Dedifferentiated amniotic fluid mesenchymal stem cell (primary cell): Measurements from ENCODE around the gene DACT2.

Experiments
- DNase-seq: peaks from one replicate; pipeline ENCODE4 v3.0.0-alpha.2; 2016; ENCODE audit errors: extremely low spot score

DACT2 gene

GRCh38 chr6:168348186-168348585 lies 28.6 kb upstream of the DACT2 start:
- no peak for DNase-seq

DNA sequence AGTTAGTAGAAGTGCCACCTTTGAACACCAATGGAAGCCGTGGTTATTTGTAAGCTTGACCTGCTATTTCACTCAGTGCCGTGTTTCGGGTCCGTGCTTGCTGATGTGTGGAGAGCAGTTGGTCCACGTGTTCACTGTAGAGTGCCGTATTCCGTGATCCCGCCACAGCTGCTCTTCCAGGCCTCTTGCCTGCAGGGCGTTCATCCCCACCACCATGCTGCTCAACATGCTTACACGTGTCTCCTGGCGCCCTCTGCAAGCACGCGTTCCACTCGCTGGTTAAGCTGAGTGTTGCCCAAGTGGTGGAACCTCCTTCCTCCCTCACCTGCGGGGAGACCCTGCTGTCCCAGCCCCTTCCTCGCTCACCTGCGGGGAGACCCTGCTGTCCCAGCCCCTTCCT lies 28.0 kb upstream of the DACT2 start:
- no peak for DNase-seq

DNA sequence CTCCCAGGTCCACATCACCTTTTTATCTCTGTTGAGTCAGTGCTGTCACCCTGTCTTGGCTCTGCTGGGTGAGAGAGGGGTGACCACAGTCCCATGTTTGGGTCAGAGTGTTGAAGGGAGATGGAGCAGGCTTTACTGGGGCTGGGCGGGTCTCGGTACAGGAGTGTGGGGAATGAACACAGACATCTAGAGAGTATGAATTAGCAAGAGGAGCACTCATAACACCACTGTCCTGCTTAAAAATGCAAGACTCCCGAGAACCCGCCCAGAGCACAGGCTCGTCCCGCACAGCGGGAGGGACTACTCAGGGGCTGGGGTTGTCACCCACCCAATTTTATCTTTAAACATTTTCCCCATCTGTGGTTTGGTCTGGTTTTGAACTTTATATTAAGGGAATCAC lies 27.5 kb upstream of the DACT2 start:
- DNase-seq: no peak

DNA sequence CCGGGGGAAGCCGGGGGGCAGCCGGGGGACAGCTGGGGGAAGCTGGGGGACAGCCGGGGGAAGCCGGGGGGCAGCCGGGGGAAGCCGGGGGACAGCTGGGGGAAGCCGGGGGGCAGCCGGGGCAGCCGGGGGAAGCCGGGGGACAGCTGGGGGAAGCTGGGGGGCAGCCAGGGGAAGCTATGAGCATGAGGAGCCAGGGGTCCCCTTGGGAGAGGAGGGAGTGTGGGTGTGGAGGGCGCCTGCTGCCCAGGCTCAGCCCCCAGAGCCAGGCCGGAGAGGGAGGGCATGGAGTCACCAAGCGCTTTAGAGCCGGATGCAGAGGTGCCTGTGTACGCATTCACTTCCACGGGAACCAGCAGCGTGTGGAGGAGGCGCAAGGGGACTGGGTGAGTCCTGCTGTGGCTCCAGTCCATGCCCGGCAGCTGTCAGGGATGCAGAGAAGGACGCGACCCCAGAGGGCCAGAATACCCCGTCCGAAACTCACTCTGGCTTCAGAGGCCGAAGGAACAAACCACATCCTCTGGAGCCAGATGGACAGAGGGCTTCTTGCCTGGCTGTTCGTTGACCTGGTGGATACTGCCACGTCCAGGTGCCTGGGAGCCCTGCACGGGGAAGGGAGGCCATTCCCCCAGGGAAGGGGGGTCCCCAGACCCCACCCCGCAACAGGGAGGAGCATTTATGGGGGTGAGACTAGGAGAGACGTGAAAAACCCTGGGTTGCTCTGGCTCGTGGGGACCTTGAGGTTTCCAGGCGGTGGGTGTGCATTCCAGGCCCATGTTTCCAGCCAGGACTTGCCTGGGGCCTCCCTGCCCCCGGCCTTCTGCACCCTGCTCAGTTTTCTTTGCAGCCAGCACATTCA lies 26.5 kb upstream of the DACT2 start:
- DNase-seq: no peak

GRCh38 chr6:168345266-168345665 lies 25.7 kb upstream of the DACT2 start:
- no peak for DNase-seq

DNA sequence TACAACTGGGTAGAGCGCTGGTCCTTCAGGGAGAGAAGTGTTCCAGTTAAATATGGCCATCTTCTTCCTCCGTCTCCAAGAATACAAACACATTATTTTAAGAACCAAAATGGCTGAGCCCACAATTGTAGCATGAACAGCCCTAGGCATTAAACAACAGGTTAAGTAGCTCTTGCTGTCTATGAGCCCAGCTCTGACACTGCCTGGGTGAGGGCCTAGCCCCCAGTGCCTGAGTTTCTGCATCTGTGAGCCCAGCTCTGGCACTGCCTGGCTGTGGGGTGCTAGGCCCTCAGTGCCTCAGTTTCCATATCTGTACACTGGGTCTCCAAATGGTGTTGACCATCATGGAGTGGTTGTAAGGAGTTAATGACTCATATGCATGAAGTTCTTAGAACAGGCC lies 24.8 kb upstream of the DACT2 start:
- DNase-seq: no peak

DNA sequence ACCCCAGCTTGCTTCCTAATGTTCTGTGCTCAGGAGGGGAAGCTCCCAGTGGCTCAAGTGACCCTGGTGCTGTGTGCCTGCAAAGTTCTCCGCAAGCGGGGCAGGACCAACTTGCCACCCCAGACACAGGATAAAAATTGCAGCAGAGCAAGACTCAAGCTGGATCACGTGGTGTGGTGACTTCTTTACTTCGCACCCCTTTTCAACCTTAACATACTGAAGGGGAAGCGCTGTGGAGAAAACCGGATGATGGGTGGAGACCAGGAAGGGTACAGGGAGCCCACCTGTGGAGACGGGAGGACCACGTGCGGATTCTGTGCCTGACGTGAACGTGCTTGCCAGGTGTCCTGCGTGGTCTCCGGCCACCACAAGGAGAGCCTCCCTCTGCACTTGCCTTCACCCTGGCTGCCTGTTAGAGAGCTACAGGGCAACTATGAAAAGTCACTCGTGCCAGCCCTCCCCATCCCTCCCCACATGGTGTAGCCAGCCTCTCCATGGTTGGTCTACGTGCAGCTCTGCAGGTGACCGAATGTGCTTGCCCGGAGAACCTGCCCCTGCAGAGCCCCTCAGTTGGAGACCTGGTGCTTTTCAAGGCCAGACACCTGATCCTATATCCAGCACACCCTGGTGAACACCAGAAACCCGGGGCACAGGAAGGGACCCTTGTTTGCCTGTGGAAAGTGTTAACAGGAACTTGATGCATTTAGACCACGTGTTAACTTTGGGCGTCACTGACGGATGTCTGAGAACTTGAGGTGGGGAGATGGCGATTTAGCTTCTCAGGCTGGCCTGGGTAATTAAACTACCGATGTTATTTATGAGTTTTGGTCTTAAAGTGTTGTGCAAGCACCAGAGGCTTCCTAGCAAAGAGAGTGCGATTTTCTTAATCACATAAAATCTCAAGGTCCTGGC lies 23.9 kb upstream of the DACT2 start:
- no peak for DNase-seq

- no peak for DNase-seq
These were observed 23.1 kb upstream of the DACT2 start for GRCh38 chr6:168342636-168343035.

DNA sequence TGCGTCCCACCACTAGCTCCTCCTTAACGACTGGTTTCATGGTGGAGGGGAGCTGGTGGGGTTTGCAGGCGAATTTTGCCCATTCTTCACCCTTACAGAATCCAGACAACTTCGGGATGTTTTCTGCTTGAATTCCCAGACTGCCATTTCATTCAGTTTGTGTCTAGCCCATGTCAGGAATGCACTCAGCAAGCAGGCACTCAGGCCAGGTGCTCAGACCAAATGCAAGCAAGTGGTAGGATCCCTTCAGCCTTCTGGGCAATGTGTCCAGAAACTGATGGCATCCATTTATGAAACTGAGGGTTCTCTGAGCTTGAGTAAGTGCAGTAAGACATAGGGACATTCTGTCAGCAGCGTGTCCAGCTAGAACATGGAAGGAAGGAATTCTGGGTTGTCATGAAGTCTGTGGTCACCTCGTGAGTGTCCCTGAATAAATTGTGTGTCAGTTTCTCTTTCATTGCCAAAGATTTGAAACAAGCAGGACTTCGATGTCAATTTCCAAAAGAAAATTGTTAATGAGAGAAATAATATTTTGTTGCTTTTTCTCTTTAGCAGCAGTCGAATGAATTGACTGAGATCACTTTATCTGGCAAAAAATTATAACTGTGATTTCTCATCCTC lies 21.8 kb upstream of the DACT2 start:
- DNase-seq: no peak

DNA sequence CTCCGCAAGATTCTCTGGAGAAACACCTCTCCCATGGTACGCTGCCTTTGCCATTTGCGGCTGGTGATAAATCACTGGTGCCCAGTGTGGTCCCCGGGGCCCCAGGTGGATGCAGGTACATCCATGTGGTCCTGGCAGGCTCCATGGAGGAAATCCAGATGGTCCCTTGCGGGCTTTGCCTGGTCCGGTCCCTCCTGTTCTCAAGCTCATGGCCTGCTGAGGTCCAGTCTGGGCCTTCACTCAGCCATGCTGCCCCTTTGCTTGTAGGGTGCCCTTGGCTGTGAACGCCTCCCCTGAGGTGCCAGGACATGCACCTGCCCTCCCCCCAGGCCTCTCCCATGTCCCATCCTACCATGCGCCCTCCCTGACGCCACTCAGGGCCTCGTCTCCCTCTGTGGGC lies 21.2 kb upstream of the DACT2 start:
- no peak for DNase-seq

DNA sequence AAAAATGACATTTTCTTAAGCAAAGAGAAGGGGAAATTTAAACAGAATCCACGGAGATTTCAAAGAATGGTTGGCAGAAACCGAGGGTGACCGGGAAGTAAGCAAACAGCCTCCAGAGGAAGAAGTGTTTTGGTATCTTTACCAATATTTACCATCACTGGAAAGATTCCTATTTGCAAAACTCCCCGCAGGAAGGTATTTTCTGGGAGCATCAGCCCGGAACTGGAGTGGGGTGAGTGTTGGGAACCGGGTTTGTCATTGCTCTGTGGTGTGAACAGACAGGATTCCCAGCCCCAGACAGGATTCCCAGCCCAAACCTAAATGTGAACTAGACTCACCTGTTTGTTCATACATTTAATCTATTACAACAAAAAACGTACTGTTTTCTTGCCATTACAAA lies 19.2 kb upstream of the DACT2 start:
- DNase-seq: no peak

DNA sequence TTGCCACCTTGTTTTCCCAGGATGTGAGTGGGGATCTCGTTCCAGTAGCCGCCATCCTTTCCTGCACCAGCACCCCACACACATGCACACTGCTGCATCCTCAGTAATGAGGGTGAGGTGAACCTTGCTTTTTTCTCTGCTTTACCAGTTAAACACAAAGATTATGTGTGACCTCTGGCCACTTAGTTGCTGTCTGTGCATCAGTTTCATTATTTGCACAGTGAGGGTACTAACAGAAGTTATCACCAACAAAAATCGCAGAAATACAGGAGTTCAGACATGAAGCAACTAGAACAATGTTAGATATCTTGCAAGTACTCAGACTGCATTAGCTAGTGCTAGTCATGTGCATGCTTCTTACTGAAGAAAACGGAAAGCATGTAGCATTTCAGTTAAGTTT lies 17.4 kb upstream of the DACT2 start:
- no peak for DNase-seq

DNA sequence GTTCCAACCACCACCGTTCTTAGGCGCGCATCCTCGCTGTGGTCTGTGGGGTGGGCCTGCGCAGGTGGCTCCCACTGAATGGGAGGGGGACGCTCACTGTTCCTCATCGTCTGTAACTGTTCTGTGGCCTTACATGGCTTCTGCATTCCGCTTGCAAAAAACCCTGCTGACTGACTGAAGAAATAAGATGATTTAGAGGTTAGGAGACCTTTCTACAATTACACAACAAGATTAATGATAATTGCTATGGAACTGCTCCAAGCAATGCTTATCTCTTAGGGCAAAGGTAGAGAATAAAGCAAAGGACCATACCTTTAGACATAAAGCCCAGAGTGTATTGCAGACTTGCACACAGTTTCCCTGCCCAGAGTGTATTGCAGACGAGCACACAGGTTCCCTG lies 14.4 kb upstream of the DACT2 start:
- DNase-seq: no peak

DNA sequence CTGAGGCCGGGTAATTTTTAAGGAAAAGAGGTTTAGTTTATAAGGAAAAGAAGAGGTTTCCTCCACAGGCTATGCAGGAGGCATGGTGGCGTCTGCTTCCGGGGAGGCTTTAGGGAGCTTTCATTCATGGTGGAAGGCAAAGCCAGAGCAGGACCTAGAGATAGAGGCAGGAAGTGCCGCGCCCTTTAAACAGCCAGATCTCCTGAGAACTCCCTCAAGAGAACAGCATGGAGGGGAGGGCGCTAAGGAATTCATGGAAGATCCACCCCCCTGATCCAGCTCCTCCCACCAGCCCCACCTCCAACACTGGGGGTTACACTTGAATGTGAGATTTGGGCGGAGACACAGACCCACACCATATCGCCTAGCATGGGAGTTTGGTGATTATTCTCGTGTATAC lies 13.9 kb upstream of the DACT2 start:
- no peak for DNase-seq

- no peak for DNase-seq
These were observed 13.5 kb upstream of the DACT2 start for GRCh38 chr6:168333039-168333438.

GRCh38 chr6:168332020-168332419 lies 12.4 kb upstream of the DACT2 start:
- no peak for DNase-seq

DNA sequence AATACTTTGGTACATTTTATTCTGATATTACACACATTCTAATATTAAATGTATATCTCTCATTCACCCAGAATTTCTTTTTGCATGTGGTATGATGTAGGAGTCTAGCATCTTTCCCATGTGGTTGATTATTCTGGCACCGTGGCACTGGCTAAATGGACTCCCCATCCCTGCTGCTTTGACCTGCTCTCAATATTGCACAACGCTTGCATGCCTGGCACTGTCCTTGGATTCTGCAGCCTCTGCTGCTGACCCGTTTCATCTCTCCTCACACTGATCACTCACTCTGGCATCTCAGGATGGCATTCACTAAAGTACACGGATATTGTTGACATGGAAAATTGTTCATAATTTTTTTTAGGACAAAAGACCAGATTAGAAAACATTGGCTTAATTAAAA lies 11.5 kb upstream of the DACT2 start:
- no peak for DNase-seq

DNA sequence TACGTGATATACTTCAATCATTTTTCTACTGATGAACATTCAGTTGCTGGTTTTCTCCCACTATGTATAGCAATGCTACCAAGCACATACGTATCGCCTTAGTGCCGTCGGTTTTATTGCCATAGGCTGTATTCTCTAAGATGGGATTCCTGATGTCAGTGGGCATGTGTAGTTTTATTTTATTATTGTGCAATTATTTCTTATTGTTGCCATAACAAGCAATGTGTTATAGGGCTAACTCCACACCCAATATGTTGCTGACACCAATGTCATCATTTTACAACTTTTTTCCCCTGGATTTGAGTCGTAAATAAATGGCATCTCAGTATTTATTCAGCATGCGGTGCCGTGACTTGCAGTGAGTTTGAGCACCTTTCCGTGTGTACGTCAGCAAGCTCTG lies 10.8 kb upstream of the DACT2 start:
- no peak for DNase-seq

DNA sequence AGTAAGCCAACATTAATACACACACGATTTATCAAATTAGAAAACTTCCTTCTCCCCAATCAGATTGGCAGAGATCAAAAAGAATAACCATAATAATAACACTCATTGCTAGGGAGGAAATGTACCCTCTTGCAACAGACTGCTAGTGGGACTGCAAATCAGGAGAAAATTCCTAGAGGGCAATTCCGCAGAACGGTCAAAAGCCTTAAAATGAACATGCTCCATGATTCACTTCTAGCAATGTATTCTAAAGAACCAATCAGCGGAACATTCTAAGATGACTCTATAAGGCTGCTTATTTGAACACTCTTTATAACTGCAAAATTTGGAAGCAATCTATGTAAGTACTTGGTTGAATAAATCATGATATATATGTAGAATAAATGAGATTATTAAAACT lies 8.5 kb upstream of the DACT2 start:
- DNase-seq: no peak

GRCh38 chr6:168326294-168327261 lies 7.0 kb upstream of the DACT2 start:
- no peak for DNase-seq

GRCh38 chr6:168322966-168323365 lies 3.4 kb upstream of the DACT2 start:
- DNase-seq: no peak
